ENCODE measurements around the gene RPL10A. TPM values are rescaled to one million over a fixed set of nuclear protein-coding genes. Genes with fewer than 3 reads are reported as not detected.
"Not testable (repeated sequence)": the region's sequence is repeated elsewhere in the genome, so short reads cannot be mapped to it uniquely, and the experiment has no call there.

The RPL10A gene
- total RNA-seq, 4 donors from 2014 or later, result 1,152 to 2,101 (median 1,461) TPM

GRCh38 chr6:35511562-35511941 lies 43.4 kb downstream of the RPL10A start:
- 27 to 29% methylated on average over 7 to 10 of the region's 32 CpGs for WGBS, 2 donors
- Histone ChIP-seq H3K9me3 (no peaks in the 10 kb centered on the region), H3K4me3 (peak overlapping the region in 3 of 4 donors; percentile 13 to 46 (median 19)), H3K36me3 (no peaks in the 10 kb centered on the region), H3K27ac (no peak overlapping the region), H3K4me1 (peaks cover 0 to 11% (median 9%) of the 10 kb centered on the region in 3 donors), H3K27me3 (peaks cover 0 to 69% (median 4%) of the 10 kb centered on the region in 4 donors)
- no peak for TF ChIP-seq POLR2A (IDR thresholded peaks at IDR 0.05)
- TF ChIP-seq, protein P1, sequence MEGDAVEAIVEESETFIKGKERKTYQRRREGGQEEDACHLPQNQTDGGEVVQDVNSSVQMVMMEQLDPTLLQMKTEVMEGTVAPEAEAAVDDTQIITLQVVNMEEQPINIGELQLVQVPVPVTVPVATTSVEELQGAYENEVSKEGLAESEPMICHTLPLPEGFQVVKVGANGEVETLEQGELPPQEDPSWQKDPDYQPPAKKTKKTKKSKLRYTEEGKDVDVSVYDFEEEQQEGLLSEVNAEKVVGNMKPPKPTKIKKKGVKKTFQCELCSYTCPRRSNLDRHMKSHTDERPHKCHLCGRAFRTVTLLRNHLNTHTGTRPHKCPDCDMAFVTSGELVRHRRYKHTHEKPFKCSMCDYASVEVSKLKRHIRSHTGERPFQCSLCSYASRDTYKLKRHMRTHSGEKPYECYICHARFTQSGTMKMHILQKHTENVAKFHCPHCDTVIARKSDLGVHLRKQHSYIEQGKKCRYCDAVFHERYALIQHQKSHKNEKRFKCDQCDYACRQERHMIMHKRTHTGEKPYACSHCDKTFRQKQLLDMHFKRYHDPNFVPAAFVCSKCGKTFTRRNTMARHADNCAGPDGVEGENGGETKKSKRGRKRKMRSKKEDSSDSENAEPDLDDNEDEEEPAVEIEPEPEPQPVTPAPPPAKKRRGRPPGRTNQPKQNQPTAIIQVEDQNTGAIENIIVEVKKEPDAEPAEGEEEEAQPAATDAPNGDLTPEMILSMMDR (IDR thresholded peaks at IDR 0.05), result no peak
- DNase-seq, result no peak
- intact Hi-C loops (cut with DNase I), result no loop called here

DNA sequence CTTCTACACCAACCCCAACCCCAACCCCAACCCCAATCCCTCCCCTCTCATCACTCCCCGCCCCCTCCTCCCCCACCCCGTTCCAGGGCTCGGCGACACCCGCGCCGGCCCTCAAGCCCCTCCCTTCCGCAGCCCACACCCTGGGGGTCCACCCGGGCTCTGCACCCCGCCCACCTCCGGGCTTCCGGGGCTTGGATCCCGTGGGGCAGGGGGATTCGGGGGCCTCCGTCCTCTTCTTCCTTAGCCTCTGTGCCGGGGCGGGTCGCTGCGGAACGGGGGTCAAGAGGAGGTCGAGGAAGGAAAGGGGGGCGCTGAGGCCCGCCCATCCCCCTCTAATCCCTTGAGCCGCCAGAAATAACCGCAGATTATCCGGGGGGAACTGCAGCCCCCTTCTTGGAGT lies 43.8 kb downstream of the RPL10A start:
- 0 to 11% methylated on average over 2 to 11 of the region's 26 CpGs for WGBS, 2 donors
- peaks cover 0 to 11% (median 9%) of the 10 kb centered on the region in 3 donors for H3K4me1 ChIP-seq
- peak overlapping the region in 3 of 4 donors; percentile 13 to 46 (median 19) for H3K4me3 ChIP-seq
- no peak overlapping the region for H3K27ac ChIP-seq
- no peaks in the 10 kb centered on the region for H3K9me3 ChIP-seq
- no peak for DNase-seq
- no peaks in the 10 kb centered on the region for H3K36me3 ChIP-seq
- TF ChIP-seq, protein P1 (IDR thresholded peaks at IDR 0.05), result no peak
- no peak for TF ChIP-seq POLR2A (IDR thresholded peaks at IDR 0.05)
- H3K27me3 ChIP-seq, result peaks cover 0 to 64% (median 4%) of the 10 kb centered on the region in 4 donors
- intact Hi-C loops (cut with DNase I), result no loop called here

DNA sequence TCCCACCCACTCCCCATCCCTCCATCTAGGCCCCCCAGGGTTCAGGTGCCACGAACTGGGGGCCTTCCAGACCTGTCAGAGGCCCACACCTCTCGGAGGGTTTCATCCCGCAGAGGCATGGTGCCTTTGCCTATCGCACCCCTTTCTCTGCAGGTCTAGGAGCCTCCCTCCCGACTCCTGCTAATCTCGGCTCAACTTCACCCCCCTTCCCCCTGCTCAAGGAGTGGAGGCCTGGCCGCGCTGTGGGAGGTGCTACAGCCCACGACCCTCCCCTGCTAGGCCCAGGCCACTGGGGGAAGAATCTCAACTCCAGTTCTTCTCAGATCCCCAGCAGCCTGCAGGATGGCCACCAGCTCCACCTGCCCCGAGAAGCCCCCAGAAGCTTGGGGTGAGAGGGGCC lies 44.5 kb downstream of the RPL10A start, which contains the start of gene TULP1:
TULP1 (minus strand) TSS at position 157 of the 400 bp plus-strand sequence; CDS start at position 119, 38 bp downstream.
- no peak for TF ChIP-seq POLR2A (IDR thresholded peaks at IDR 0.05)
- TF ChIP-seq, protein P1 (IDR thresholded peaks at IDR 0.05), result no peak
- DNase-seq, result no peak
- Histone ChIP-seq H3K27ac (no peak within 1 kb of the TSS), H3K27me3 (peaks cover 0 to 57% (median 4%) of the 10 kb centered on the region in 4 donors), H3K4me3 (peak within 1 kb of the TSS in 3 of 4 donors; percentile 13 to 46 (median 19)), H3K9me3 (no peaks in the 10 kb centered on the region), H3K4me1 (peaks cover 0 to 11% (median 9%) of the 10 kb centered on the region in 3 donors), H3K36me3 (no peaks in the 10 kb centered on the region)
- intact Hi-C loops (cut with DNase I), result no loop called here
- WGBS, 2 donors, result 74 to 90% methylated on average over 2 to 7 of the region's 10 CpGs

DNA sequence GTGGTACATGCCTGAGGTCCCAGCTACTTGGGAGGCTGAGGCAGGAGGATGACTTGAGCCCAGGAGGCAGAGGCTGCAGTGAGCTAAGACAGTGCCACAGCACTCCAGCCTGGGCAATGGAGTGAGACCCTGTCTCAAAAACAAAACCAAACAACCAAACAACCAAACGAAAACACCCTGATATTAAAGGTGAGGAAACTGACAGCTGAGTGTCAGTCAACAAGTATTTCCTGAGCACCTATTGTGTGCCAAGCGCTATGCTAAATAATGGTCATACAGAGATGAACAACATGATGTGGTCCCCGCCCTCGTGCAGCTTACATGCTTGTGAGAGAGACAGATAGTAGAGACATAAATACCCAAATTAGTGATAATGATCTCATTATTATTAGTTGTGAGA lies 46.4 kb downstream of the RPL10A start:
- Histone ChIP-seq H3K27me3 (peaks cover 0 to 40% (median 4%) of the 10 kb centered on the region in 4 donors), H3K27ac (no peak overlapping the region), H3K9me3 (no peaks in the 10 kb centered on the region), H3K4me3 (no peak overlapping the region), H3K4me1 (peaks cover 0 to 15% (median 9%) of the 10 kb centered on the region in 3 donors), H3K36me3 (no peaks in the 10 kb centered on the region)
- no peak for DNase-seq
- TF ChIP-seq, protein P1 (IDR thresholded peaks at IDR 0.05), result no peak
- TF ChIP-seq POLR2A (IDR thresholded peaks at IDR 0.05), result no peak
- intact Hi-C loops (cut with DNase I), result no loop called here
- WGBS, 2 donors, result 71 to 72% methylated on average over 4 of the region's 4 CpGs

DNA sequence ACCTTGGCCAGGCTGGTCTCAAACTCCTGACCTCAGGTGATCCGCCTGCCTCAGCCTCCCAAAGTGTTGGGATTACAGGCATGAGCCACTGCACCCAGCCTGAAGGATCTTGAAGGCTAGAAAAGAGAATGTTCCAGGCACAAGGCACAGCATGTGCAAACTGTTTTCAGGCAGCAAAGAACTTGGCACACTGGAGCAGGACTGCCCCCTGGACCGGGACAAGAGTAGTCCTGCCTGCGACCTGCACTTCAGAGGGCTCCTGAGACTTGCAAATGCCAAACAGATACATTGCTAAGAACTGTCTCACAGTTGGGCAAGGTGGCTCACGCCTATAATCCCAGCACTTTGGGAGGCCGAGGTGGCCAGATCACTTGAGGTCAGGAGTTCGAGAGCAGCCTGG lies 47.7 kb downstream of the RPL10A start:
- DNase-seq; H3K36me3 ChIP-seq; H3K9me3 ChIP-seq; H3K4me3 ChIP-seq; H3K27ac ChIP-seq; intact Hi-C loops (cut with DNase I): not testable (repeated sequence)
- 53 to 73% methylated on average over 3 of the region's 6 CpGs for WGBS, 2 donors
- Histone ChIP-seq H3K4me1 (peaks cover 4 to 23% (median 9%) of the 10 kb centered on the region in 3 donors), H3K27me3 (peaks cover 0 to 26% (median 4%) of the 10 kb centered on the region in 4 donors)

GRCh38 chr6:35516712-35517111 lies 48.5 kb downstream of the RPL10A start:
- TF ChIP-seq, protein P1 (IDR thresholded peaks at IDR 0.05), result no peak
- TF ChIP-seq POLR2A (IDR thresholded peaks at IDR 0.05), result no peak
- intact Hi-C loops (cut with DNase I), result no loop called here
- 52 to 71% methylated on average over 6 of the region's 6 CpGs for WGBS, 2 donors

DNA sequence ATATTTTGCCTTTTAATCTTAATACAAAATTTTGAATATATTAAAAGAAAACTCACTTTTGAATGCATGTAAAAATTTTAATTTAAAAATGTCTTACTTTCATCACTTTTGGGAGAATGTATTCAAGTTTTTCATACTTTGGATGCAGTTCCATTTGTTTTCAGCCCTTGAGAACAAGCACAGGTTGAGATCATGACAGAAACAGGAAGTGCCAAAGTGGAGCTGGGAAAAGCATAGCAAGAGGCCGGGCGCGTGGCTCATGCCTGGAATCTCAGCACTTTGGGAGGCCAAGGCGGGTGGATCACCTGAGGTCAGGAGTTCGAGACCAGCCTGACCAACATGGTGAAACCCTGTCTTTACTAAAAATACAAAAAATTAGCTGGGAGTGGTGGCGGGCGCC lies 49.8 kb downstream of the RPL10A start:
- 73 to 87% methylated on average over 7 of the region's 7 CpGs for WGBS, 2 donors
- H3K9me3 ChIP-seq; DNase-seq; H3K4me3 ChIP-seq; H3K36me3 ChIP-seq; H3K27ac ChIP-seq; intact Hi-C loops (cut with DNase I): not testable (repeated sequence)
- peaks cover 0 to 20% (median 0%) of the 10 kb centered on the region in 4 donors for H3K27me3 ChIP-seq
- peaks cover 0 to 19% (median 4%) of the 10 kb centered on the region in 3 donors for H3K4me1 ChIP-seq

More at GRCh38 chr6:35516712-35517111, 48.5 kb downstream of the RPL10A start:
- no peaks in the 10 kb centered on the region for H3K9me3 ChIP-seq
- peaks cover 0 to 25% (median 3%) of the 10 kb centered on the region in 4 donors for H3K27me3 ChIP-seq
- H3K36me3 ChIP-seq, result no peaks in the 10 kb centered on the region
- DNase-seq, result no peak
- H3K27ac ChIP-seq, result no peak overlapping the region
- H3K4me1 ChIP-seq, result peaks cover 4 to 18% (median 5%) of the 10 kb centered on the region in 3 donors
- no peak overlapping the region for H3K4me3 ChIP-seq
